RWPE2 (cell line): ENCODE measurements around the gene EFCAB14.

ENCODE experiments used
- ATAC-seq: fragments of 200-7000 bp; cut with Tn5 transposase; 3 replicates; pipeline ENCODE4 v1.9.1; 2021; ENCODE audit warnings: low read depth
- DNase-seq: peaks from one replicate; pipeline ENCODE4 v3.0.0-alpha.2; 2020; ENCODE audit warnings: low spot score
- H3K27ac ChIP-seq: fragments of 450-650 bp; 2 replicates; pipeline ENCODE4 v1.5.1; 2017; ENCODE audit warnings: mild to moderate bottlenecking; ENCODE audit not compliant: poor library complexity, severe bottlenecking
- H3K27me3 ChIP-seq: fragments of 250-450 bp; sonication (Bioruptor Pico); 2 replicates; pipeline ENCODE4 v1.5.1; 2021; ENCODE audit warnings: mild to moderate bottlenecking, moderate library complexity; ENCODE audit not compliant: insufficient read depth, poor library complexity, severe bottlenecking
- H3K36me3 ChIP-seq: fragments of 250-450 bp; sonication (Bioruptor Pico); 2 replicates; pipeline ENCODE4 v1.5.1; 2020; ENCODE audit warnings: low read depth, mild to moderate bottlenecking, moderate library complexity
- H3K4me1 ChIP-seq: fragments of 250-450 bp; sonication (Bioruptor Pico); 2 replicates; pipeline ENCODE4 v1.5.1; 2021; ENCODE audit warnings: mild to moderate bottlenecking, moderate library complexity; ENCODE audit not compliant: insufficient read depth, poor library complexity, severe bottlenecking
- H3K4me3 ChIP-seq: fragments of 250-450 bp; sonication (Bioruptor Pico); 2 replicates; pipeline ENCODE4 v1.5.1; 2021; ENCODE audit warnings: mild to moderate bottlenecking, moderate library complexity; ENCODE audit not compliant: severe bottlenecking
- H3K9me3 ChIP-seq: fragments of 250-450 bp; sonication (Bioruptor Pico); 2 replicates; pipeline ENCODE4 v1.5.1; 2021; ENCODE audit warnings: mild to moderate bottlenecking, moderate library complexity; ENCODE audit not compliant: severe bottlenecking
- CTCF ChIP-seq: fragments of 450-650 bp; IDR thresholded peaks from one replicate; pipeline ENCODE4 v1.5.1; 2017; ENCODE audit warnings: mild to moderate bottlenecking, moderate library complexity; ENCODE audit not compliant: poor library complexity, severe bottlenecking

The EFCAB14 gene

DNA sequence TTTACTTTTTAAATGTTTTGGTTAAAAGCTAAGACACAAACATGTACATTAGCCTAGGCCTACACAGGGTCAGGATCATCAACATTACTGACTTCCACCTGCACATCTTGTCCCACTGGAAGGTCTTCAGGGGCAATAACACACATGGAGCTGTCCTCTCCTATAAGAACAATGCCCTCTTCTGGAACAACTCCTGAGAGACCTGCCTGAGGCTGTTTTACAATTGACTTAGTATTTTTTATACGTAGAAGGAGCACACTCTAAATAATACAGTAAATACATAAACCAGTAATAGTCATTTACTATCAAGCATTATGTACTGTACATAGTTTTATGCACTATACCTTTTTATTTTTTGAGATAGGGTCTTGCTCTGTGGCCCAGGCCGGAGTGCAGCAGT lies 88.2 kb downstream of the EFCAB14 start:
- no peak overlapping the region for H3K27ac ChIP-seq

More for the DNA sequence above, 88.2 kb downstream of the EFCAB14 start:
- no peak for ATAC-seq
- no peaks in the 10 kb centered on the region for H3K27me3 ChIP-seq
- DNase-seq = no peak
- H3K36me3 ChIP-seq = peaks cover 31% of the 10 kb centered on the region
- no peaks in the 10 kb centered on the region for H3K9me3 ChIP-seq
- TF ChIP-seq CTCF = no peak
- H3K4me1 ChIP-seq = no peaks in the 10 kb centered on the region
- H3K4me3 ChIP-seq = no peak overlapping the region
